IMR-90 (cell line): ENCODE results near the gene KCNAB1. TPM values are rescaled to one million over a fixed set of nuclear protein-coding genes. Genes with fewer than 3 reads are reported as not detected.

ENCODE experiments used
- ATAC-seq: fragments of 200-7000 bp; cut with Tn5 transposase; 2 replicates; pipeline ENCODE4 v1.9.1; 2020; ENCODE audit warnings: low read depth, mild to moderate bottlenecking, moderate library complexity
- BruUV-seq: library from RNA; stranded (reverse); fragments of 400-500 nt; replicated peaks from 2 replicates; lab custom pipeline; 2021; lab: Mats Ljungman, UMichigan
- CTCF ChIA-PET: fragments of 300-600 bp; formaldehyde crosslinking; extraction: SDS; loops from one replicate; lab custom pipeline; 2021; ENCODE audit warnings: antibody characterized with exemption; lab: Yijun Ruan, JAX
- POLR2A ChIA-PET: fragments of 300-600 bp; sonication (Branson Sonifier 250); formaldehyde crosslinking; loops from one replicate; lab custom pipeline; 2022; ENCODE audit warnings: antibody characterized with exemption; ENCODE audit not compliant: unreplicated experiment; lab: Charles Lee
- DNase-seq: peaks from one replicate; pipeline ENCODE4 v3.0.0; 2013
- H2AFZ ChIP-seq: replicated peaks from 2 replicates; pipeline ENCODE3; 2013; ENCODE audit warnings: low read length, mild to moderate bottlenecking; ENCODE audit not compliant: poor library complexity
- H2AK5ac ChIP-seq: 2 replicates; pipeline ENCODE4 v1.6.1; 2013; ENCODE audit warnings: low read depth, low read length, inconsistent platforms
- H2AK9ac ChIP-seq: replicated peaks from 2 replicates; pipeline ENCODE3; 2013; ENCODE audit warnings: mild to moderate bottlenecking, low read depth, low read length, moderate library complexity; ENCODE audit not compliant: poor library complexity
- H2BK120ac ChIP-seq: 2 replicates; pipeline ENCODE4 v1.6.1; 2013; ENCODE audit warnings: low read depth, low read length, inconsistent platforms
- H2BK15ac ChIP-seq: 3 replicates; pipeline ENCODE4 v1.6.1; 2013; ENCODE audit warnings: low read depth, low read length, inconsistent platforms
- H2BK20ac ChIP-seq: 2 replicates; pipeline ENCODE4 v1.6.1; 2013; ENCODE audit warnings: low read depth, mild to moderate bottlenecking, inconsistent platforms, low read length, moderate library complexity
- H2BK5ac ChIP-seq: 2 replicates; pipeline ENCODE4 v1.6.1; 2013; ENCODE audit warnings: mild to moderate bottlenecking, low read depth, low read length, inconsistent platforms; ENCODE audit not compliant: poor library complexity, severe bottlenecking
- H3K14ac ChIP-seq: replicated peaks from 2 replicates; pipeline ENCODE4 v1.6.1; 2013; ENCODE audit warnings: low read depth, low read length, inconsistent platforms
- H3K18ac ChIP-seq: 2 replicates; pipeline ENCODE4 v1.6.1; 2013; ENCODE audit warnings: low read depth, low read length, control low read depth
- H3K23ac ChIP-seq: 2 replicates; pipeline ENCODE4 v1.6.1; 2013; ENCODE audit warnings: low read depth, low read length, inconsistent platforms
- H3K27ac ChIP-seq: 2 replicates; pipeline ENCODE4 v1.5.1; 2013; ENCODE audit warnings: mild to moderate bottlenecking, control low read depth, low read length; ENCODE audit not compliant: insufficient read depth
- H3K27me3 ChIP-seq: 2 replicates; pipeline ENCODE4 v1.6.1; 2013; ENCODE audit warnings: low read length; ENCODE audit not compliant: control insufficient read depth, insufficient read depth
- H3K36me3 ChIP-seq: 2 replicates; pipeline ENCODE4 v1.6.1; 2013; ENCODE audit warnings: low read length, mixed read lengths; ENCODE audit not compliant: control insufficient read depth, insufficient read depth
- H3K4ac ChIP-seq: 2 replicates; pipeline ENCODE4 v1.6.1; 2013; ENCODE audit warnings: low read depth, low read length, inconsistent platforms
- H3K4me1 ChIP-seq: 2 replicates; pipeline ENCODE4 v1.6.1; 2013; ENCODE audit warnings: low read length, mixed read lengths; ENCODE audit not compliant: control insufficient read depth, insufficient read depth
- H3K4me2 ChIP-seq: 2 replicates; pipeline ENCODE4 v1.6.1; 2013; ENCODE audit warnings: low read depth, mild to moderate bottlenecking, control low read depth, low read length, moderate library complexity
- H3K4me3 ChIP-seq: 2 replicates; pipeline ENCODE4 v1.5.1; 2013; ENCODE audit warnings: low read depth, mild to moderate bottlenecking, control low read depth, low read length, moderate library complexity; ENCODE audit not compliant: insufficient read depth
- H3K56ac ChIP-seq: 2 replicates; pipeline ENCODE4 v1.6.1; 2013; ENCODE audit warnings: low read length, inconsistent platforms; ENCODE audit not compliant: insufficient read depth; ENCODE audit errors: extremely low read depth
- H3K79me1 ChIP-seq, 2 experiments: 2 replicates each; pipeline ENCODE4 v1.6.1; 2013; ENCODE audit warnings: low read length in 2 of 2, inconsistent platforms in 1 of 2, low read depth in 1 of 2
- H3K9ac ChIP-seq: 2 replicates; pipeline ENCODE4 v1.6.1; 2013; ENCODE audit warnings: low read depth, low read length, control low read depth
- H3K9me1 ChIP-seq: 2 replicates; pipeline ENCODE4 v1.6.1; 2013; ENCODE audit warnings: low read length, inconsistent platforms; ENCODE audit not compliant: insufficient read depth
- H3K9me3 ChIP-seq: 2 replicates; pipeline ENCODE4 v1.6.1; 2013; ENCODE audit warnings: low read length; ENCODE audit not compliant: control insufficient read depth, insufficient read depth
- H4K20me1 ChIP-seq: 2 replicates; pipeline ENCODE4 v1.6.1; 2013; ENCODE audit warnings: low read length, inconsistent platforms; ENCODE audit not compliant: insufficient read depth
- H4K5ac ChIP-seq: 2 replicates; pipeline ENCODE4 v1.6.1; 2013; ENCODE audit warnings: mild to moderate bottlenecking, low read depth, low read length, control low read depth
- H4K8ac ChIP-seq, 2 experiments: 2 replicates each; pipeline ENCODE4 v1.6.1; 2013; ENCODE audit warnings: low read depth in 2 of 2, low read length in 2 of 2, control low read depth in 1 of 2, inconsistent platforms in 1 of 2
- H4K91ac ChIP-seq: 2 replicates; pipeline ENCODE4 v1.6.1; 2013; ENCODE audit warnings: low read depth, low read length, inconsistent platforms; ENCODE audit not compliant: insufficient read depth
- BHLHE40 ChIP-seq: fragments of 150-350 bp; IDR thresholded peaks from 2 replicates; pipeline ENCODE4 v1.6.1; 2016; ENCODE audit warnings: mild to moderate bottlenecking, low read depth, low read length
- CEBPB ChIP-seq: IDR thresholded peaks from 2 replicates; pipeline ENCODE4 v1.6.1; 2012; ENCODE audit warnings: low read depth, low read length, improper control_type of control experiment
- CHD1 ChIP-seq: IDR thresholded peaks from 2 replicates; pipeline ENCODE4 v1.6.1; 2012; ENCODE audit warnings: low read depth, low read length, improper control_type of control experiment
- CTCF ChIP-seq: conservative IDR thresholded peaks from 2 replicates; pipeline ENCODE4 v1.5.1; 2012; ENCODE audit warnings: mild to moderate bottlenecking, low read depth, low read length, improper control_type of control experiment
- ELK1 ChIP-seq: fragments of 150-350 bp; IDR thresholded peaks from 2 replicates; pipeline ENCODE4 v1.6.1; 2016; ENCODE audit warnings: low read depth, mild to moderate bottlenecking, low read length, moderate library complexity, borderline replicate concordance
- FOS ChIP-seq: fragments of 150-350 bp; IDR thresholded peaks from 2 replicates; pipeline ENCODE4 v1.6.1; 2016; ENCODE audit warnings: low read depth, low read length
- MAZ ChIP-seq: IDR thresholded peaks from 2 replicates; pipeline ENCODE4 v1.6.1; 2012; ENCODE audit warnings: low read depth, mild to moderate bottlenecking, low read length, improper control_type of control experiment, moderate library complexity, borderline replicate concordance
- MXI1 ChIP-seq: IDR thresholded peaks from 2 replicates; pipeline ENCODE4 v1.6.1; 2012; ENCODE audit warnings: low read depth, mild to moderate bottlenecking, low read length, moderate library complexity, borderline replicate concordance
- NFE2L2 ChIP-seq: fragments of 150-350 bp; IDR thresholded peaks from 2 replicates; pipeline ENCODE4 v1.6.1; 2016; ENCODE audit warnings: low read depth, mild to moderate bottlenecking, low read length
- POLR2A ChIP-seq: IDR thresholded peaks from 2 replicates; pipeline ENCODE4 v1.6.1; 2012; ENCODE audit warnings: mild to moderate bottlenecking, low read depth, low read length
- RAD21 ChIP-seq: IDR thresholded peaks from 2 replicates; pipeline ENCODE4 v1.6.1; 2012; ENCODE audit warnings: low read length, improper control_type of control experiment
- RCOR1 ChIP-seq: IDR thresholded peaks from 2 replicates; pipeline ENCODE4 v1.6.1; 2012; ENCODE audit warnings: mild to moderate bottlenecking, low read length, improper control_type of control experiment; ENCODE audit not compliant: insufficient replicate concordance
- RFX5 ChIP-seq: IDR thresholded peaks from 2 replicates; pipeline ENCODE4 v1.8.0; 2012; ENCODE audit warnings: low read depth, mild to moderate bottlenecking, low read length, moderate library complexity
- SMC3 ChIP-seq: fragments of 150-350 bp; IDR thresholded peaks from 2 replicates; pipeline ENCODE4 v1.6.1; 2016; ENCODE audit warnings: low read depth, mild to moderate bottlenecking, antibody characterized with exemption, low read length, moderate library complexity
- USF2 ChIP-seq: fragments of 150-350 bp; IDR thresholded peaks from 2 replicates; pipeline ENCODE4 v1.6.1; 2017; ENCODE audit warnings: mild to moderate bottlenecking, antibody characterized with exemption, low read length, low read depth
- dilution Hi-C: fragments of 300-500 bp; cut with HindIII; formaldehyde crosslinking; loops from one replicate; pipeline ENCODE4 v1.14.3; 2018; ENCODE audit warnings: low sequenced_read_pairs; ENCODE audit not compliant: unreplicated experiment
- in situ Hi-C: fragments of 300-500 bp; cut with MboI; formaldehyde crosslinking; loops from 3 replicates; pipeline ENCODE4 v1.14.3; 2019; ENCODE audit warnings: low sequenced_read_pairs, inconsistent platforms, mixed read lengths
- intact Hi-C: fragments of 100-400 bp; cut with micrococcal nuclease; formaldehyde crosslinking; loops from 2 replicates; pipeline ENCODE4 v1.10.0; 2022
- polyA plus RNA-seq, 3 experiments: library from polyadenylated mRNA; depleted of rRNA; stranded (reverse); fragments of >200 nt; gene quantifications; 2 replicates each; pipeline ENCODE4 v1.2.3, GENCODE V29; 2012; ENCODE audit warnings: low replicate concordance in 1 of 3
- total RNA-seq: library from RNA; depleted of rRNA; stranded (reverse); fragments of >200 nt; gene quantifications from 2 replicates; pipeline ENCODE4 v1.2.3, GENCODE V29; 2012

The KCNAB1 gene
- total and polyA plus RNA-seq, 2 of the 4 experiments (the other 2 are of a cell fraction), result under 0.01 to 0.07 TPM

- Histone ChIP-seq H3K9ac (no peak overlapping the region), H3K9me3 (no peaks in the 10 kb centered on the region), H3K79me1 (no peaks in the 10 kb centered on the region), H3K56ac (no peak overlapping the region), H3K23ac (no peak overlapping the region), H3K18ac (no peak overlapping the region), H4K8ac (no peak overlapping the region), H2BK20ac (no peak overlapping the region), H2BK15ac (no peak overlapping the region), H2BK120ac (no peak overlapping the region), H2AK5ac (no peak overlapping the region), H2BK5ac (no peak overlapping the region), H3K4me1 (peaks cover 3% of the 10 kb centered on the region; the same call in 1 of the 2 replicates), H3K4me2 (no peak overlapping the region), H2AFZ (no peak overlapping the region), H3K4me3 (no peak overlapping the region), H3K27me3 (peaks cover 2% of the 10 kb centered on the region; the same call in 1 of the 2 replicates), H3K27ac (no peak overlapping the region), H3K36me3 (no peaks in the 10 kb centered on the region), H4K91ac (no peak overlapping the region), H4K20me1 (no peaks in the 10 kb centered on the region), H2AK9ac (no peak overlapping the region), H3K9me1 (no peaks in the 10 kb centered on the region), H3K14ac (no peak overlapping the region), H3K4ac (no peak overlapping the region), H4K5ac (no peak overlapping the region)
- no peak for DNase-seq
- no peak for ATAC-seq
- CTCF ChIA-PET, result interaction anchor here (1.7 to 2.9 kb wide), 2 partner anchors 10 to 23 kb away, joined by 6 to 15 read pairs; no protein-coding TSS in a partner anchor
- in situ Hi-C loops, result no loop called here
- dilution Hi-C loops, result no loop called here
- BruUV-seq, result no TSS peak
- TF ChIP-seq RAD21 (no peak), USF2 (no peak), CHD1 (no peak), FOS (no peak), RFX5 (no peak), CEBPB (no peak), RCOR1 (no peak), MAZ (no peak), SMC3 (no peak), ELK1 (no peak), NFE2L2 (no peak), BHLHE40 (no peak), MXI1 (no peak), POLR2A (no peak), CTCF (no peak)
- intact Hi-C loops, result no loop called here
- POLR2A ChIA-PET, result no interaction called here
Observed at GRCh38 chr3:156473341-156473740, 353.0 kb downstream of the KCNAB1 start.
